Spleen (tissue), 11 donors: Measurements from ENCODE around the gene CAMTA1. TPM values are rescaled to one million over a fixed set of nuclear protein-coding genes. Genes with fewer than 3 reads are reported as not detected.

Experiments
- DNase-seq: peaks from one replicate; pipeline ENCODE4 v3.0.0-alpha.2; 2020
- H3K27ac ChIP-seq, 8 donors: fragments of 200-600 bp; sonication (generic) in 7 of 8; 1 replicate in 4 of 8; 2 replicates in 4 of 8; pipeline versions ENCODE4 v1.5.0 to v1.8.0; 2016 to 2021; ENCODE audit warnings: inconsistent platforms in 4 of 8, mild to moderate bottlenecking in 4 of 8, moderate library complexity in 1 of 8
- H3K27me3 ChIP-seq, 7 donors: fragments of 200-600 bp; sonication (generic) in 6 of 7; replicated peaks in 1 of 7; 1 replicate in 4 of 7; 2 replicates in 3 of 7; pipeline versions ENCODE4 v1.5.0 to v1.8.0; 2016 to 2021; ENCODE audit warnings: inconsistent platforms in 3 of 7, mild to moderate bottlenecking in 1 of 7
- H3K36me3 ChIP-seq, 6 donors: fragments of 200-600 bp; sonication (generic) in 5 of 6; 1 replicate in 4 of 6; 2 replicates in 2 of 6; pipeline versions ENCODE4 v1.5.0 to v1.8.0; 2016 to 2021; ENCODE audit warnings: inconsistent platforms in 2 of 6
- H3K4me1 ChIP-seq, 6 donors: fragments of 200-600 bp; sonication (generic) in 5 of 6; 1 replicate in 3 of 6; 2 replicates in 3 of 6; pipeline versions ENCODE4 v1.5.0 to v1.8.0; 2016 to 2021; ENCODE audit warnings: inconsistent platforms in 3 of 6
- H3K4me3 ChIP-seq, 8 donors: fragments of 200-600 bp; sonication (generic) in 7 of 8; 1 replicate in 4 of 8; 2 replicates in 4 of 8; pipeline versions ENCODE4 v1.5.0 to v1.8.0; 2016 to 2021; ENCODE audit warnings: inconsistent platforms in 4 of 8, mild to moderate bottlenecking in 4 of 8, moderate library complexity in 2 of 8
- H3K9me3 ChIP-seq, 8 donors: fragments of 200-600 bp; sonication (generic) in 7 of 8; 1 replicate in 4 of 8; 2 replicates in 4 of 8; pipeline versions ENCODE4 v1.5.0 to v1.8.0; 2016 to 2021; ENCODE audit warnings: inconsistent platforms in 4 of 8
- POLR2A ChIP-seq, 3 donors: fragments of 450-650 bp; IDR thresholded peaks; one replicate each; pipeline ENCODE4 v1.5.1; 2017; ENCODE audit warnings: antibody characterized with exemption in 3 of 3, mild to moderate bottlenecking in 1 of 3
- POLR2AphosphoS5 ChIP-seq, 3 donors: sonication (generic); formaldehyde crosslinking; IDR thresholded peaks; one replicate each; pipeline ENCODE4 v1.5.1; 2017; ENCODE audit warnings: antibody characterized with exemption in 3 of 3
- WGBS, 5 donors: extraction: QIAGEN DNeasy Blood & Tissue Kit in 3 of 5; methylation state at CpG; one replicate each; pipeline versions ENCODE4 v1.1.5 to v1.1.7; 2013 to 2018; 5-methylcytosine and 5-hydroxymethylcytosine counted together
- intact Hi-C: fragments of 100-400 bp; cut with DNase I; formaldehyde crosslinking; loops from one replicate; pipeline ENCODE4 v1.15.0; 2023; ENCODE audit warnings: low total_unique reads
- polyA plus RNA-seq, 3 donors: library from polyadenylated mRNA; stranded (reverse); fragments of 200-250 nt; gene quantifications; one replicate each; pipeline ENCODE4 v1.2.1, GENCODE V29; 2013
- total RNA-seq, 7 donors: library from RNA; depleted of rRNA in 3 of 7; stranded (reverse); fragments of >200 nt in 3 of 7; fragmentation: NEBNext Ultra II Directional in 4 of 7; extraction: Animal tissue kit (Norgen Biotek cat#: 25700) in 4 of 7; gene quantifications; one replicate each; pipeline versions ENCODE4 v1.1.0 to v1.2.1, GENCODE V29; 2016 to 2021
- TF ChIP-seq, protein P1 (sequence below), 11 experiments: fragments of 200-600 bp in 7 of 11; fragments of 450-650 bp in 4 of 11; sonication (generic) in 4 of 11; IDR thresholded peaks in 8 of 11; conservative IDR thresholded peaks in 3 of 11; 1 replicate in 7 of 11; 2 replicates in 4 of 11; pipeline versions ENCODE4 v1.4.0 to v1.8.0; 2016 to 2021; ENCODE audit warnings: antibody characterized with exemption in 11 of 11, inconsistent platforms in 4 of 11, mild to moderate bottlenecking in 1 of 11
- donor health status: healthy with polysubstance abuse.
- donor health status: DM: no; HTN: no; CAD: no; lungs with moderate emphysema.
- donor health status: DM: no; HTN: no; CAD: no.
- donor health status: Bipolar disorder and iron deficiency.
- donor health status: healthy.
- donor health status: DM: no; HTN: no; CAD: no.
- donor health status: DM: yes; HTN: yes; CAD: no.

Gene CAMTA1
- total and polyA plus RNA-seq, 10 donors = 53.0 to 106 (median 77.3) TPM

GRCh38 chr1:6902153-6902552, 116.9 kb downstream of the CAMTA1 start:
- Histone ChIP-seq H3K4me3 (no peak overlapping the region), H3K36me3 (no peaks in the 10 kb centered on the region), H3K4me1 (peaks cover 0 to 10% (median 6%) of the 10 kb centered on the region in 6 donors), H3K27me3 (no peaks in the 10 kb centered on the region), H3K9me3 (no peaks in the 10 kb centered on the region), H3K27ac (no peak overlapping the region)
- no peak for DNase-seq
- intact Hi-C loops = no loop called here
- 68 to 88% (median 87%) methylated on average over 2 of the region's 2 CpGs for WGBS, 5 donors
- TF ChIP-seq POLR2AphosphoS5 (IDR thresholded peaks at IDR 0.05) (no peak), POLR2A (IDR thresholded peaks at IDR 0.05) (no peak)
- TF ChIP-seq, protein P1, sequence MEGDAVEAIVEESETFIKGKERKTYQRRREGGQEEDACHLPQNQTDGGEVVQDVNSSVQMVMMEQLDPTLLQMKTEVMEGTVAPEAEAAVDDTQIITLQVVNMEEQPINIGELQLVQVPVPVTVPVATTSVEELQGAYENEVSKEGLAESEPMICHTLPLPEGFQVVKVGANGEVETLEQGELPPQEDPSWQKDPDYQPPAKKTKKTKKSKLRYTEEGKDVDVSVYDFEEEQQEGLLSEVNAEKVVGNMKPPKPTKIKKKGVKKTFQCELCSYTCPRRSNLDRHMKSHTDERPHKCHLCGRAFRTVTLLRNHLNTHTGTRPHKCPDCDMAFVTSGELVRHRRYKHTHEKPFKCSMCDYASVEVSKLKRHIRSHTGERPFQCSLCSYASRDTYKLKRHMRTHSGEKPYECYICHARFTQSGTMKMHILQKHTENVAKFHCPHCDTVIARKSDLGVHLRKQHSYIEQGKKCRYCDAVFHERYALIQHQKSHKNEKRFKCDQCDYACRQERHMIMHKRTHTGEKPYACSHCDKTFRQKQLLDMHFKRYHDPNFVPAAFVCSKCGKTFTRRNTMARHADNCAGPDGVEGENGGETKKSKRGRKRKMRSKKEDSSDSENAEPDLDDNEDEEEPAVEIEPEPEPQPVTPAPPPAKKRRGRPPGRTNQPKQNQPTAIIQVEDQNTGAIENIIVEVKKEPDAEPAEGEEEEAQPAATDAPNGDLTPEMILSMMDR (IDR thresholded peaks at IDR 0.05 in 8 of 11, conservative IDR thresholded peaks at IDR 0.05 in 3 of 11) = no peak

GRCh38 chr1:6904476-6905170, 119.4 kb downstream of the CAMTA1 start:
- WGBS, 5 donors = 85 to 95% (median 89%) methylated on average over 17 of the region's 17 CpGs
- TF ChIP-seq POLR2AphosphoS5 (IDR thresholded peaks at IDR 0.05) (no peak), POLR2A (IDR thresholded peaks at IDR 0.05) (no peak)
- TF ChIP-seq, protein P1 (IDR thresholded peaks at IDR 0.05 in 8 of 11, conservative IDR thresholded peaks at IDR 0.05 in 3 of 11) = no peak
- Histone ChIP-seq H3K27me3 (peaks cover 0 to 5% (median 0%) of the 10 kb centered on the region in 7 donors), H3K4me1 (peaks cover 0 to 19% (median 12%) of the 10 kb centered on the region in 6 donors), H3K9me3 (no peaks in the 10 kb centered on the region), H3K4me3 (no peak overlapping the region), H3K36me3 (no peaks in the 10 kb centered on the region), H3K27ac (no peak overlapping the region)
- no peak for DNase-seq
- intact Hi-C loops = no loop called here

DNA sequence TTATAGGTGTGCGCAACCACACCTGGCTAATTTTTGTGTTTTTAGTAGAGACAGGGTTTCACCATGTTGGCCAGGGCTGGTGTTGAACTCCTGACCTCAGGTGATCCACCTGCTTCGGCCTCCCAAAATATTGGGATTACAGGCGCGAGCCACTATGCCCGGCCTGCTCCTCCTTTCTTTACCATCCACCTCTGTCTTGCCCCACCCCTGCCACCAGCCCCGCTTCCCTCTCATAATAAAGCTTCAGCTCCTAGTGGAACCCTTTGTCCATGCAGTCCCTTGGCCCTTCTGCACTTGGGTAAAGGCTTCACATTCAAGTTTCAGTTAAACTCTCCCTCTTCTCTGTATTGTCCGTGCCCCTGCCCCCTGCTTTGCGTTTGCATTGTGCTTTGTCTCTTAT, 120.1 kb downstream of the CAMTA1 start:
- no peaks in the 10 kb centered on the region for H3K9me3 ChIP-seq
- intact Hi-C loops = no loop called here
- WGBS, 5 donors = 92 to 94% (median 92%) methylated on average over 8 of the region's 8 CpGs
- H3K27me3 ChIP-seq = peaks cover 0 to 5% (median 0%) of the 10 kb centered on the region in 7 donors
- H3K4me3 ChIP-seq = no peak overlapping the region
- H3K4me1 ChIP-seq = peaks cover 0 to 19% (median 12%) of the 10 kb centered on the region in 6 donors
- no peak for DNase-seq
- no peaks in the 10 kb centered on the region for H3K36me3 ChIP-seq
- no peak overlapping the region for H3K27ac ChIP-seq
- TF ChIP-seq POLR2AphosphoS5 (IDR thresholded peaks at IDR 0.05) (no peak), POLR2A (IDR thresholded peaks at IDR 0.05) (no peak)
- TF ChIP-seq, protein P1 (IDR thresholded peaks at IDR 0.05 in 8 of 11, conservative IDR thresholded peaks at IDR 0.05 in 3 of 11) = no peak

DNA sequence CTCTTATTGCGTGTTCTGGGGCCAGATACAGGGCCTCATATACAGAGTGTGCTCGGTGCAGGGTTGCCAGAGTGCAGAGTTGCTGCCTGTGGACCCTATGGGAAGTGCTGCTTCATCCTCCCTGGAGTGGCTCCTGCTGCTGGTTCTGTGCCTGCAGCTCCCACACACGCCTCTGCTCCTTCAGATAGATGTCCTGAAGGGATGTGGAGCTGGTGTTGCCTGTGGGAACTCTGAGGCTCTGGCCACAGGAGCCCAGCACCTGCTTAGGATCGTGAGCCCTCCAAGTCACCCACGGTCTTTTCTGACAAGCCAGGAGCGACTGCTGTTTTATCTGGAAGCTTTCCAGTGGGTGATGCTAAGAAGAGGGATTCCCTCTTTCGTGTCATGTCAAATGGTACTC, 120.5 kb downstream of the CAMTA1 start:
- 85 to 88% (median 87%) methylated on average over 6 to 7 of the region's 7 CpGs for WGBS, 5 donors
- Histone ChIP-seq H3K36me3 (no peaks in the 10 kb centered on the region), H3K9me3 (no peaks in the 10 kb centered on the region), H3K27me3 (peaks cover 0 to 5% (median 0%) of the 10 kb centered on the region in 7 donors), H3K4me3 (no peak overlapping the region), H3K4me1 (peaks cover 0 to 21% (median 12%) of the 10 kb centered on the region in 6 donors), H3K27ac (no peak overlapping the region)
- intact Hi-C loops = no loop called here
- DNase-seq = no peak
- TF ChIP-seq POLR2AphosphoS5 (IDR thresholded peaks at IDR 0.05) (no peak), POLR2A (IDR thresholded peaks at IDR 0.05) (no peak)
- TF ChIP-seq, protein P1 (IDR thresholded peaks at IDR 0.05 in 8 of 11, conservative IDR thresholded peaks at IDR 0.05 in 3 of 11) = no peak
